ENCODE results near the gene SKP1.

DNA sequence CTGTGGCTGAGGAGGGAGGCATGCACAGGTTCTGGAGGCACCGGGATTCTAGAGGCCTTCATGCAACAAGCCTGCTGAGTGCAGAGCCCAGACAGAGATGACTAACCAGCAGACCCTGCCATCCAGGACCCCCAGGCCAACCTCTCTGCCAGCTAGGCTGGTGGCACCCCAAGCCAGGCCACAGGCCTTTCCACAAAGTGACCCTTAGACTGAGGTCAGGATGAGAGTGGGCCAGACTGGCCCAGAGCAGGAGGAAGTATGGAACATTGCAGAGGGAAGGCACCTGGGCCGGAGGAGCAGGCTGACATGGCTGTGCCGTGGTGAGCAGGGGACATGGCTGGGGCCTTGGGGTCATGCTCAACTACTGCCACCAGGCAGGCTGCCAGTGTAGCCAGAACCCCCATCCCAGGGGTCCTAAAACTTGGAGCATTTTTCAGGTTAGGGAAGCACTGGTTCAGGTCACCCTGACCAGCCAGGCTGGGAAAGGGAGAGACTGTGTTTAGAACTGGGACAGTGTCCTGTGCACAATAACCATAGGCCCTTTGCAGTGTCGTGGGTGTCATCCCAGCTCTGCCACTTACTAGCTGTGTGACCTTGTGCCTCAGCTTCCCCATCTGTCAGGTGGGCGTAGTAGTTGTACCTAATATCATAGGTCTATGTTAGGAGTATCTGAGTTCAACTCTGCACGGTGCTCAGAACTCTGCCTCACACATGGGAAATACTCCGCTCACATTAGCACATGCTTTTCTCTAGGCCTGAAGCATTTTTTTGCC lies 45.0 kb downstream of the SKP1 start:
- TF ChIP-seq, protein P1, sequence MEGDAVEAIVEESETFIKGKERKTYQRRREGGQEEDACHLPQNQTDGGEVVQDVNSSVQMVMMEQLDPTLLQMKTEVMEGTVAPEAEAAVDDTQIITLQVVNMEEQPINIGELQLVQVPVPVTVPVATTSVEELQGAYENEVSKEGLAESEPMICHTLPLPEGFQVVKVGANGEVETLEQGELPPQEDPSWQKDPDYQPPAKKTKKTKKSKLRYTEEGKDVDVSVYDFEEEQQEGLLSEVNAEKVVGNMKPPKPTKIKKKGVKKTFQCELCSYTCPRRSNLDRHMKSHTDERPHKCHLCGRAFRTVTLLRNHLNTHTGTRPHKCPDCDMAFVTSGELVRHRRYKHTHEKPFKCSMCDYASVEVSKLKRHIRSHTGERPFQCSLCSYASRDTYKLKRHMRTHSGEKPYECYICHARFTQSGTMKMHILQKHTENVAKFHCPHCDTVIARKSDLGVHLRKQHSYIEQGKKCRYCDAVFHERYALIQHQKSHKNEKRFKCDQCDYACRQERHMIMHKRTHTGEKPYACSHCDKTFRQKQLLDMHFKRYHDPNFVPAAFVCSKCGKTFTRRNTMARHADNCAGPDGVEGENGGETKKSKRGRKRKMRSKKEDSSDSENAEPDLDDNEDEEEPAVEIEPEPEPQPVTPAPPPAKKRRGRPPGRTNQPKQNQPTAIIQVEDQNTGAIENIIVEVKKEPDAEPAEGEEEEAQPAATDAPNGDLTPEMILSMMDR (IDR thresholded peaks at IDR 0.05; ENCODE audit: borderline replicate concordance, extremely low read depth, low read length, poor library complexity, severe bottlenecking) = no peak
- TF ChIP-seq EZH2 (IDR thresholded peaks at IDR 0.05; ENCODE audit: borderline replicate concordance, low read depth, low read length, severe bottlenecking) = no peak
